Left renal cortex interstitium (tissue), 4 donors: ENCODE data around the gene TRAPPC8. TPM values are rescaled to one million over a fixed set of nuclear protein-coding genes. Genes with fewer than 3 reads are reported as not detected.
"Not testable (repeated sequence)": the region's sequence is repeated elsewhere in the genome, so short reads cannot be mapped to it uniquely, and the experiment has no call there.

Experiments used
- DNase-seq, 4 donors: peaks; one replicate each; pipeline ENCODE4 v3.0.0-alpha.2; 2013; ENCODE audit warnings: low read depth in 4 of 4, low spot score in 2 of 4, missing footprints in 1 of 4
- polyA plus RNA-seq, 4 donors: library from polyadenylated mRNA; unstranded; fragments of 120-200 nt; gene quantifications; one replicate each; pipeline ENCODE4 v1.2.1, GENCODE V29; 2013; ENCODE audit not compliant: insufficient read length in 4 of 4

The TRAPPC8 gene
- polyA plus RNA-seq, 4 donors = 46.6 to 64.1 (median 59.3) TPM

DNA sequence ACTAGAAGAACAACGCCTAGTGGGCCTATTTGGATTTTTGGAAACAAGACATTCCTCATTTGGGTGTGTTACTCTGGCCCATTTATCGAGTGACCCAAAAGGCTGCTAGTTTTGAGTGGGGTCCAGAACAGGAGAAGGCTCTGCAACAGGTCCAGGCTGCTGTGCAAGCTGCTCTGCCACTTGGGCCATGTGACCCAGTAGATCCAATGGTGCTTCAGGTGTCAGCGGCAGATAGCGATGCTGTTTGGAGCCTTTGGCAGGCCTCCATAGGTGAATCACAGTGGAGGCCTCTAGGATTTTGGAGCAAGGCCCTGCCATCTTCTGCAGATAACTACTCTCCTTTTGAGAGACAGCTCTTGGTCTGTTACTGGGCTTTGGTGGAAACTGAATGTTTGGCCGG, 143.7 kb downstream of the TRAPPC8 start:
- DNase-seq = not testable (repeated sequence)

DNA sequence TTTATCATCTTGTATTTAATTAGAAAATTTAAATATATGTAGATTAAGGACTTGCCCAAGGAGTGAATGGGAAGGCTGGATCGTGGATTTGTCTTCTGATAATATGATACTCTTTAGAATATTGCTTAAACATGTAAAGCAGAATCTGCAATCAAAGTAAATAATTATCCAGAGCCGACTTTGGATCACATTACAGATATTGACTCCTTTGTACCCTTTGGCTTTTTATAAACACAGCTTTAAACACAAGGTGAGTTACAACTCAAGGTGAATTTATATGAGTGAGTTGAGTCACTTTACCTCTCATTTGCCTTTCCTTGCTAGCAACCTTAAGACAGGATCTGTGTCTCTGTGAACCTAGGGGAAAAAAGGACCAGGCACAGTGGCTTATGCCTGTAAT, 144.5 kb downstream of the TRAPPC8 start:
- no peak for DNase-seq

- no peak for DNase-seq
Observed at GRCh38 chr18:31795747-31796146, 147.2 kb downstream of the TRAPPC8 start.

DNA sequence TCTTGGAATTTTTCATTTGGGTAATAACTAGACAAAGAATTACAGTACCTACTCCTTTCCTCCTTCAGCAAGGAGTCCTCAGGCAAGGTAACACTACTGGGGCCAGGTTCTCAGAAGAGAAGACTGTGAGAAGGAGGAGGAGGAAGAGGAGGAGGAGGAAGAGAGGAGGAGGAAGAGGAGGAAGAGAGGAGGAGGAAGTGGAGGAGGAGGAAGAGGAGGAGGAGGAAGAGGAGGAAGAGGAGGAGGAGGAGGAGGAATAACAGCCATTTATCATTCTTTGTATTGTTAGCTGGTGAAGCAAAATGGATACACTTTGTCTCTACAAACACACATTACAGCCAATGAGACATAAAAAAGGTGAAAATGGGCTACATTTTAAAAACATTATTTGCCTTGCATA, 149.4 kb downstream of the TRAPPC8 start:
- no peak for DNase-seq

GRCh38 chr18:31792580-31792911, 150.4 kb downstream of the TRAPPC8 start:
- DNase-seq = no peak

DNA sequence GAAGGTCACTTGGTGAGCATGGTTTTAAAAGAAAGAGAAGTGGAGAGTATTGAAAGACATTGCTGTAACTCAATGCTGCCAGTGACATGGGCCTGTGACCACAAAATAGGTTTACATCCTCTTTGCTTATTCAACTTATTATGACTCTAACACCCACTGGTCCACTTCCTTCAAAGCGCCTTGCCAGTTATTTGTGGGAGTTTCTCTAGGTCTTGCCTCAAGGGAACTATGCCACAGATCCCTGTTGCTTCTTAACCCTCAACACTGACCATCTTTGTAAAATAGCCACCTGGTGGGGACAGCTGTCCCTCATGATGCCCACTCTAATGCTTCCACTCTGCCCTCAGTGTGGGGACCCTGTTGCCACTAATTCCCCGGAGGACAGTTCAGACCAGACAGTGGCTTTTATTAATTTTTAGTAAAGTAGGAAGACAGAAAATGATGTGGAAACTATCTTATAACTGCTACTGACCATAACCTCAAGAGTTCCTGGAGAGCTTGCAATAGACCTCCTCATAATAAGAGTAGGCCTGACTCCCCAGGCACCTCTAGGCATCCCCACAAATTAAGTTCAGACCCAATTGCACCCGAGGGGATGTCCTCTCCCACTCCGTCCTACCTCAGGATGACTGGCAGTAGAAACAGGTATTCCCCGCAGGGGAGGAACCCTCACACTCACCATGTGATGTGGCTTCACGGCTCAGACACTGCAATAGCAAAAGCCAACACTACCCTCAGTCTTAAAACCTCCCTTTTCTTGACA, 150.9 kb downstream of the TRAPPC8 start:
- no peak for DNase-seq

DNA sequence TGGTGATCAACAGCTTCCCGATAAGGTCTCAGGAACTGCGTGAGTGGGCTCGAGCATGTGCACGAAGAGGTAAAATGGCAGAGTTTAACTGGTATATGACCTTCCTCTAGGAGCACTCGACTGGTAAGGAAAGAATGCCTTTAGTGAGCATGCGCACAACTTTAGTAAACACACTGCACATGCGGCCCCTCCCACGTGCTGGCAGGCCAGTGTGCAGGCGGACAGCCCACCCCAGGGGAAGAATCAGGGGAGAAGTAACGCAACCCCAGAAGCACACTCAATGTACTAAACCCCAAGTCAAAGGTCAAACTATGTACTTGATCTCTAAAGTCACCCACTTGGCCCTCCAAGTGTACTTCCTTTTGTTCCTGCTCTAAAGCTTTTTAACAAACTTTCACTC, 153.5 kb downstream of the TRAPPC8 start:
- DNase-seq = no peak

GRCh38 chr18:31783059-31783458, 159.9 kb downstream of the TRAPPC8 start:
- DNase-seq = no peak

Other genes starting within 250 kb of the TRAPPC8 start
- gene SLC25A52, start 182.2 kb downstream of the TRAPPC8 start, polyA plus RNA-seq = 1 to 10 TPM in 1 of 4 donors, under 1 TPM in 2, not detected in 1; 0.27 to 1.3 (median 0.70) TPM
- 1 to 10 TPM; 1.9 to 3.3 (median 2.6) TPM for gene RNF125, start 75.7 kb upstream of the TRAPPC8 start, polyA plus RNA-seq
- gene RNF138, start 148.7 kb upstream of the TRAPPC8 start, polyA plus RNA-seq = 10 to 100 TPM; 49.5 to 63.0 (median 58.3) TPM
- under 1 TPM in 3 of 4 donors, not detected in 1; 0.14 to 0.20 (median 0.20) TPM for gene MEP1B, start 246.9 kb upstream of the TRAPPC8 start, polyA plus RNA-seq